Right ventricle myocardium superior (tissue), 1 donor: ENCODE measurements around the gene MTMR1. TPM values are rescaled to one million over a fixed set of nuclear protein-coding genes. Genes with fewer than 3 reads are reported as not detected.

ENCODE experiments used
- ATAC-seq: fragments of 200-7000 bp; cut with Tn5 transposase; one replicate; pipeline ENCODE4 v1.9.1; 2020; ENCODE audit warnings: mild to moderate bottlenecking; ENCODE audit not compliant: poor library complexity
- DNase-seq: peaks from one replicate; pipeline ENCODE4 v3.0.0-alpha.2; 2020
- intact Hi-C: fragments of 100-400 bp; cut with DNase I; formaldehyde crosslinking; loops from one replicate; pipeline ENCODE4 v1.11.2; 2022
- total RNA-seq: library from RNA; stranded (reverse); fragmentation: NEBNext Ultra II Directional; extraction: Animal tissue kit (Norgen Biotek cat#: 25700); gene quantifications from one replicate; pipeline ENCODE4 v1.2.1, GENCODE V29; 2021
- donor health status: DM: no; HTN: yes; CAD: no; lungs with severe emphysema.

MTMR1 gene
- total RNA-seq, 1 donor from 2014 or later, result 17.9 TPM

DNA sequence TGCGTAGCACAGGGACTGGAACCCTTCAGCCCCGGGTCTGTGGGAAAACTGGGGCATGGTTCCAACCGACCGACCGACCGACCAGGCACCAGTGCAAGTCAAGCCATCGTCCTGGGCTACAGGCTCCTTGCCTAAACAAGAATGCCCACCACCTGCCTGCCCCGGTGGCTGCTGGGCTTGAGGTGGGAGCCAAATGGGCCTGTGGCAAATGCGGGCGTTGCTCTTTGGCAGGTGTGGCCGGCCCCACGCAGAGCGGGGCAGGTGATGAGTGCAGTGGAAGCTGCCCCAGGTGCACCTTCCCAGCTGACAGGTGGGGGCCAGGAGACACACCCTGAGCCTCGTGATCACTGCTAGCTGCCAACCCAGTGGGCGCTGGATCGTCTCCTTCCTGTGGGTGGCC, 77.9 kb downstream of the MTMR1 start:
- intact Hi-C loops, result loop anchor here (10.0 kb wide), 2 partner anchors 134 to 234 kb away; no protein-coding TSS in a partner anchor
- ATAC-seq, result no peak

DNA sequence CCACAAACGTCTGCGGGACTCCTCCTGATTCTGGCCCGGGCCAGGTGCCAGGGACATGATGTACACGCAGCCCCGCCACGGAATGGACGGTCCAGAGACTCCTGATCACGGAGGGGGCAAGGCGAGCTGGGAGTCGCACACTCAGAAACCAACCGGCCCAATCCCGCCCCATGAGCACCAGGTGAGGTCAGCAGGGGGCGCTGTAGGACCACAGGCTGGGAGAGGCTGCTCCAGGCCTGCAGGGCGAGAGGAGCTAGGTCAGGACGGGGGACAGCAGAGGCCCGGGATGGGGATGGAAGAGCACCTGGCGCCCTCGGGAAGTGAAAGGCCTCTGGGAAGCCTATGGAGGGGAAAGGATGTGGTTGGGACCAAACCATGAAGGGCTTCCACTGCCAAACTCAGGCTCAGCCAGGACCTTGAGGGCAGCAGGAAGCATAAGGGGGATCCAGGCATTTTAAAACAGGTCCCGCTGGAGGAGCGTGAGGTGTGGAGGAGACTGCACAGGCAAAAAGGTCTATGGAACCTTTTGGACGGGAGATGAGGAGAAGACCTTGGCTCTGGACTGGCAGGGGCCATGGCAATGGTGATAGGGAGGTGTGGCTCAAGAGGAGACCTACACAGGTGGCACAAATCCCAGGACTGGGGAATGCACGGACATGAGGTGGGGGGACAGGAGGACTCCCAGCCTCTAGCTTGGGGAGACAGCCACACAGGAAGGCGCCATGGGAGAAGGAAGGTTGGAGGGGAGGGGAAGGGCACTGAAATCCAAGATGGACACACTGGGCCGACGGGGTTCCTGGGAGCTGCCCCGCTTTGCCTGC, 79.2 kb downstream of the MTMR1 start:
- DNase-seq, result peak; percentile 85
- intact Hi-C loops, result loop anchor here (1.0 to 10.0 kb wide), 3 partner anchors 132 to 309 kb away; no protein-coding TSS in a partner anchor
- peak; percentile 95 for ATAC-seq

More for the DNA sequence above, 77.9 kb downstream of the MTMR1 start:
- no peak for DNase-seq

DNA sequence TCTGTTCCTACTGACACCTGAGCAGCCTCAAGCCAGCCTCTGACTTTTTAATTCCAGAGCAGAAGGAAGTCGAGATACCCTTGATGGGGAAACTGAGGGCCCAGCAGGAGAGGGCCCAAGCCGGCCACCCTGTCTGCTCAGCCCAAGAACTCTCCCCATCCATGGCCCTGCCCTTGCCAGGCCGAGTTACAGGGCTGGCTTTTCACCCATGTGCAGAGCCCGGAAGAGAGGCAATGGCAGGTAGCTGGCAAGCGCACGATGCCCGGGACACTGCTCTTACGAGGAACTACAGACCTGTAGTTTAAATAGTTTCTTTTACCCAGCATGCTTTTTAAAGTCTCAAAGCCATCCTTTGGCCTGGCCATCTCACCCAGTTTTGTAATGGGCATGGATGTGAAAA, 79.9 kb downstream of the MTMR1 start:
- ATAC-seq, result no peak
- no peak for DNase-seq
- intact Hi-C loops, result loop anchor here (10.0 kb wide), 2 partner anchors 132 to 232 kb away; no protein-coding TSS in a partner anchor

DNA sequence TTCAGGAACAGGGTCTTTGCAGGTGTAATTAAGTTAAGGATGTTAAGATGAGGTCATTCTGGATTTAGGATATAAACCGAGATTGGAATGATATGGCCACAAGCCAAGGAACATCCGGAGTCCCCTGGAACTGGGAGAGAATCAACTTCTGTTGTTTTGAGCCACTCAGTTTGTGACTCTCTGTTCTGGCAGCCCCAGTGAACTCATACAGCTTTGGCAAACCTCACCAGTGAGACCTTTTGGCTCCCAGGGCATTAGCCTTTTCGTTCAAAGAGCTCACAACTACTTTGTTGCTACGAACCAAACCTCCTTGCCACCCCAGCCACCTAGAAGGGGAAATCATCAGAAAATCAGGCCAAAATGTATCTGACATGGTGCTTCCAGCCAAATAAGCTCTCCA, 80.4 kb downstream of the MTMR1 start:
- intact Hi-C loops, result loop anchor here (10.0 kb wide), 2 partner anchors 131 to 231 kb away; no protein-coding TSS in a partner anchor
- ATAC-seq, result no peak

DNA sequence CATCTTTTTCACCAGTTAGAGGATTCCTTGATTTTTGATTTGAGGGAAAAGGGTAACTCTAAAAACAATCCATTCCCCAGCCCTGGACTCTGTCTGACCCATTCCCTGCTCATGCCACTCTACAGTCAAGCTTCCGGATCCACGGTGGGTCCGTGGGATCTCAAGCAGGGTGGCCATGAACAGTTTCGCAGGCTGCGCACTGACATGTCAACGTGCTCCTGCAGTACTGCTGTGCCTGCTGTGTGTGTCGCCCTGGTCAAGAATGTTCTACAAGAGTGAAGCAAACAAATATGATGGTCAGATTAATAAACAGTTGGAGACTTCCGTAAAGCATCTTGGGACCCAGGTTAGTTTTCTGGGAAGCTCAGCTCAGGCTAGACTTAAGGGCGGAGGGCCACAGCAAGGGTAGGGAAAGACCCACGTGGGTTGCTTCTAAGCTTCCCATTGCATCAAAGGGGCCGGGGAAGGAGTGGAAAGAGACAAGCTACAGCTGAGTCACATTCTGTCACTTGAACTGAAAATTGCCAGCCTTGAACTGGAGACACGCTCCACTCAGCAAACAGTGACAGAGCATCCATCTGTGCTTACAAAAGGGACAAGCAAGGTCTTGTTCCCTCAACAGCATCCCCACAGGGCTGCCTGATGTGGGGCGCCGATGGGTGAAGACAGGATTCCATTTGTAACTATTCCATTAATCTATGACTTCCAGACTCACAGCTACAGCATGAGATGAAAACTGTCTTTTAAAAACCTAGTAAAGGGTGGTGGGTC, 81.8 kb downstream of the MTMR1 start:
- ATAC-seq, result no peak
- DNase-seq, result no peak
- intact Hi-C loops, result loop anchor here (10.0 kb wide), 2 partner anchors 130 to 230 kb away; no protein-coding TSS in a partner anchor

More for the DNA sequence above, 80.4 kb downstream of the MTMR1 start:
- no peak for DNase-seq

DNA sequence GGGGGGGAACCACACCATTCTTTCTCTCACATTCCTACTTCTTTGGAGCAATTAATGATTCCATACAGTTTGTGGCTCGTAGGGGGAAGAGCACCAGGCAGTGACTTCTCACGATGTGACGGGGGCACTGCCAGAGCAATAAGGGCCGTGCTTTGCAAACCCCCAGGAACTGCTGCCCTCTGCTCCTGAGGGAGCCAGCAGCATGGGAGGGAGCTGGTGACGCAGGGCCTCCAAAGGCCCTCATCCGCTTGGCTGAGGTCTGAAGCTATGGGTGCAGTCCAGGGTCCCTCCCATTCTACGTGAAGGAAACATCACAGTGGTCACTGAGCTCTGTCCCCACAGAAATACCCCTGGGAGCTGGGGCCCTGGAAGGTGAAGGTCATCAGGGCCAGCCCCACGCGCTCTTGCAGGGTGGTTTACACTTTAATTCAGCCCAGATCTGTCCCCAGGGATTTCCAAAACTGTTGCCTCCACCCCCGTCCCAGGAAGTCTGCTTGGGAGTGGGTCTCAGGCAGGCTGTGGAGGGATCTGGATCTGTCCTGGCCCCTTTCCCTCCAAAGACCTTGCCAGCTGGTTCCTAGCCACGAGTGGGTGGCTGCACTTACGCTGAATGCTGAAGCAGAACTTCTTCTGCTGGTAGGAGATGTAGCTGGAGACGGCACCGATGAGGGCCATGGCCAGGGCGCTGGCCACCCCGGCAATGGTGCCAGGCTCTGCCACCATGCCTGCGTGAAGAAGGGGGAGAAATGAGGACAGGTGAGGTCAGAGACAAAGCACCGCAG, 82.6 kb downstream of the MTMR1 start:
- no peak for DNase-seq
- ATAC-seq, result no peak
- intact Hi-C loops, result loop anchor here (10.0 kb wide), 2 partner anchors 129 to 229 kb away; no protein-coding TSS in a partner anchor

DNA sequence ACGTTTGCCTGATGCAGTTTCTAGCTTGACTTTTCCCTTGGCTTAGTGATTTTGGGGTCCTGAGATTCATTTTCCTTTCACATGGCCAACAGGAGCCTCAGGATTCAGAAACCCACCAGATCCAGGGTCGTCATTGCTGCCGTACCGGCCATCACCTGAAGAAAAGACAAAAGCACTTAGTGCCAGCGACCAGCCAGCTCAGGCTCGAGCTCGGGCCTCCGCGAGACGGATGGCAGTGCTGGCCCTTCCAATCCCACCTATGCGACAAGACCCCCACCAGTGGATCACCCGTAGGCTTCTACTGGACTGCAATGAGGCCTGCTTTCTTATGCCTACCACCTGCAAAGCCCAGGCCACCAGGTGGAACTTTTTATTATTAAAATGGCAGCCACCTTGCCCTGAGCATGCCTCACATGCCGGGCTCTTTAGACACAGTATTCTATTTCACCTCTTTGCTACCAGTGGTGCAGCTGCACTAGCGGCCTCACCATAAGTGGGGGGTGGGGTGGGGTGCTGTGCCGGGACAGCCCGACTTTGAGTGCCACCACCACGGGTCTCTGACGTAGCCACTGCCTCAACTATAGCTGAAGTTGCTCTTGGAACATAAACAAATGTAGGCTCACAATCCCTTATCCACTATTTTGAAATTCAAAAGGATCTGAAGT, 84.3 kb downstream of the MTMR1 start:
- no peak for DNase-seq
- intact Hi-C loops, result loop anchor here (10.0 kb wide), 2 partner anchors 127 to 227 kb away; no protein-coding TSS in a partner anchor
- ATAC-seq, result no peak

DNA sequence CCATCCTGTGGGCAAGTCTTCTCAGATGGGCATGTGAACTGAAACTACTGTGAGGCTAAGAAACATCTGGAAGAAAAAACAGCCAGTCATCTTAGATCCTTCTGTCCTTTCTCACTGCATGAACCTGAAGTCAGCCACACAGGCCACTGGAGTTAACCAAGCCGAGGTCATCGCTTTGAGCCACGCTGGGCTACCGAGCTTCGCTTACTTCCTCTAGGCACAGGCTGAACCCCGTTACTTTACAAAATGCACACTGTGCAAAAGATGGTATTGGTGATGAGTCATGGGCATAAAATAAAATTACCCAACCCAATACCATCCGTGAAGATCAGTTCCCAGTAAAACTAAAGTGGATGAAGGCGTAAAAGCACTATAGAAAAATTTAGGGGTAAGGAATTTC, 86.2 kb downstream of the MTMR1 start:
- intact Hi-C loops, result loop anchor here (10.0 kb wide), 2 partner anchors 125 to 225 kb away; no protein-coding TSS in a partner anchor
- ATAC-seq (no peak), DNase-seq (no peak)

DNA sequence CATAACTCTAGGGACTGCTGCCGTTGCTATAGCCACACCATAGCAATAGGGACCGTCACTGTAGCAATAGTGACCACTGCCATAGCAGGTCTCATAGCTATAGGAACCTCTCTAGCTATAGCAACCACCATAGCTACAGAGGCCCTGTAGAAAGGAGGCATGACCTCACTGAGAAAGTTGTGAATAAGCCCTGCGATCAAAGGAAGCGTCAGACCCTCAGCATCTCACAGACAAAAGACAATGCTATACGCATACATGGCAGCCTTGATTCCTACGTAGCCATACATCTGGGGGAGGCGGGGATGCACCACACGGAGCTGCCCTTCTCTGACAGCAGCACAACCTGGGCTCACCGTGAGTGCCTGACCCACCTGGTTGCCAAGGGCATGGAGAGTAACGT, 88.5 kb downstream of the MTMR1 start:
- ATAC-seq, result no peak
- intact Hi-C loops, result no loop called here
- DNase-seq, result no peak

DNA sequence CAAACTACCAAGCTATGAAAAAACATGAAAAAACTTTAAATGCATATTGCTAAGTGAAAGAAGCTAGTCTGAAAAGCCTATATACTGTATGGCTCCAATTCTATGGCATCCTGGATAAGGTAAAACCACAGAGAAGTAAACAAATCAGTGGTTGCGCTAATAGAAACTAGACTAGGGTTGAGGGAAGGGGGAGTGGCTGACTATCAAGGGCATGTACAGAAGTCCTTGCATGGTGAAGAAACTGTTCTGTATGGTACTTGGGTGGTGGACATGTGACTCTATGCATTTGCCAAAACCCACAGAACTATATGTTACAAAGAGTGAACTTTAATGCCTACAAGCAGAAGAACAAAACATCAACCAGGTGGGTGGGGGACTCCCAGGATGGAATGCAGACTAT, 96.8 kb downstream of the MTMR1 start:
- intact Hi-C loops, result no loop called here
- DNase-seq (no peak), ATAC-seq (no peak)

DNA sequence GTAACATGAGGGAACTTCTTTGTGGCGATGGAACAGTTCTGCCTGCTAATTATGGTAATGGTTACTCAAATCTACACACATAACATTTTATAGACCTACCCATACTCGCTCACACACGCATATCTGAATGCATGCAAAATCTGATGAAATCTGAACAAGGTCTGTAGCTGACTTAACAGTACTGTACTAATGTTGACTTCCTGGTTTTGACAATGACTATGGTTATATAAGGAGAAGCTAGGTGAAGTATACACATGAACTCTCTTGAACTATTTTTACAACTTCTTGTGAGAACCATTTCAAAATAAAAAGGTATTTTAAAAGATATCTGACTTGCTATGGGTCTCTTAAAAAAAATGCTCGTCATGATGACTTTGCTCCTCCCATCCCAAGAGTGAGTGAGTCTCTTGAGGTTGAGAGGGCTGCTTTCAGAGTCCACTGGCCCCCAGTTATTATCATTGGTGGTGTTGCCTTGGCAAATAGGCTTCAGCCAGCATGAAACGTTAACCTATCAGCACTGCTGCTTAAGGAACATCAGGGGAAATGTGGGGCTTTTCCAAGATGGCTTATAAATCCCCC, 99.8 kb downstream of the MTMR1 start:
- ATAC-seq, result no peak
- DNase-seq, result no peak
- intact Hi-C loops, result no loop called here

DNA sequence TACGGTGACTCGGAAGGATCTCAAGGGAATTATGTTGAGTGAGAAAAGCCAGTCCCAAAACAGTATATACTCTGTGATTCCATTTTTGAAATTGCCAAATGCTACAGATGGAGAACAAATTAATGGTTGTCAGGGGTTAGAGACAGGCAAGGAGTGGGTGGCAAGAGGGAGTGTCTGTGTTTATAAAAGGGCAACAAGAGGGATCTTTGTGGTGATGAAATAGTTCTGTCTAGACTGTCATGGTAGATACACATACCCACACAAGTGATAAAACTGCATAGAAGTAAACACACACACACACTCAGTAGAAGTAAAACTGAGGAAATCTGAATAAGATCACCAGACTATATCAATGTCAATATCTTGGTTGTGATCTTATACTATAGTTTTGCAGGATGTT, 112.5 kb downstream of the MTMR1 start:
- ATAC-seq, result no peak
- no peak for DNase-seq
- intact Hi-C loops, result no loop called here

DNA sequence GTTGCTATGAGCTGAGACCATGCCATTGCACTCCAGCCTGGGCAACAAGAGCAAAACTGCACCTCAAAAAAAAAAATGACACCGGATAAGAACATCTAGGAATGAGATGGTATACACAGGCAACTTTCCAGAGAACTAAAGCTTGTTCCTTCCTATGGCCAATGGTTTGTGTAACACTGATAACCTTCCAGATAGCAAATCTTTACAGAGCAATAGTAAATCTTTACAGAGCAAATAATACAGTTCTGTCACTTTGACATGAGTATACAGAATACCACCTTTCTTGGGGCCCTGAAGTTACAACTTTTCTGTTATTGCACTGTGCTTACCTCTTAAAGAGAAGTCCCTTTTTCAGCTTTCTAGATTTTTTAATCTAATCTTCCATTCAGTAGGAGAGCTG, 113.6 kb downstream of the MTMR1 start:
- no peak for ATAC-seq
- DNase-seq, result no peak
- intact Hi-C loops, result no loop called here

DNA sequence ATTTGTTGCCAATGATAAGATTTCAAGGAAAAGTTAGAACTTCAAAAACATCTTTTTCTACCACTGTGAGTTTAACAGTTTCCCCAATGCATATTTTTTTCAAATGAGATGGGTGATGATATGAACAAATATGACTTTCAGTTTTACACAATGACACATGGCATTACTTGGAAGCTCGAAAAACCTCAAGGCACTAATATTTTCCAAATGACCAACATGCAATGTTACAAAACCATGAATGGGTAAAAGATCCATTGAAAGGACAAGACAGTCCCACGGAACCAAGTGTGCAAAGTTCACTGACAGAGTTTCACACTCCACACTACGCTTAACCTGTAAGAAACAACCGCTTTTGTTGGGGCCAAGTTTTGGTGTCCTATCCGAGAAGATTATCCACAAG, 120.7 kb downstream of the MTMR1 start:
- DNase-seq, result no peak
- intact Hi-C loops, result no loop called here

More for the DNA sequence above, 120.7 kb downstream of the MTMR1 start:
- ATAC-seq, result no peak
